NCI-H187 treated with DMSO at 0.1 percent for 48 hours (cell line): ENCODE data around the gene SAA2.
"Not testable (repeated sequence)": the region's sequence is repeated elsewhere in the genome, so short reads cannot be mapped to it uniquely, and the experiment has no call there.

Experiments used
- DNase-seq: peaks from one replicate; lab custom pipeline; 2025; lab: John Stamatoyannopoulos, UW

The SAA2 gene

GRCh38 chr11:18247191-18247581 lies 1.3 kb downstream of the SAA2 start:
- DNase-seq = not testable (repeated sequence)

- DNase-seq = not testable (repeated sequence)
These were observed 1.9 kb downstream of the SAA2 start for GRCh38 chr11:18246379-18247190.

GRCh38 chr11:18245396-18245795 lies 3.1 kb downstream of the SAA2 start:
- DNase-seq = no peak

- peak; percentile 36 for DNase-seq
These were observed 4.6 kb downstream of the SAA2 start for GRCh38 chr11:18243783-18244362.

GRCh38 chr11:18239655-18240054 lies 8.8 kb downstream of the SAA2 start:
- DNase-seq = no peak

- no peak for DNase-seq
These were observed 11.7 kb downstream of the SAA2 start, which contains the start of gene SAA4 for GRCh38 chr11:18236664-18237356. Gene SAA4 (minus strand): TSS chr11:18236802. CDS start chr11:18235926, 876 bp downstream.

GRCh38 chr11:18235394-18236334 lies 12.8 kb downstream of the SAA2 start:
- DNase-seq = peak; percentile 50

GRCh38 chr11:18233912-18234311 lies 14.6 kb downstream of the SAA2 start:
- DNase-seq = no peak

GRCh38 chr11:18230859-18231258 lies 17.6 kb downstream of the SAA2 start:
- no peak for DNase-seq

- DNase-seq = no peak
These were observed 19.0 kb downstream of the SAA2 start for GRCh38 chr11:18229501-18229900.

- DNase-seq = no peak
These were observed 22.6 kb downstream of the SAA2 start for GRCh38 chr11:18225913-18226312.

- DNase-seq = no peak
These were observed 24.7 kb downstream of the SAA2 start for GRCh38 chr11:18223591-18224387.

- DNase-seq = no peak
These were observed 25.6 kb downstream of the SAA2 start for GRCh38 chr11:18222814-18223421.

- no peak for DNase-seq
These were observed 27.1 kb downstream of the SAA2 start for GRCh38 chr11:18221274-18221876.

GRCh38 chr11:18209058-18209457 lies 39.4 kb downstream of the SAA2 start:
- no peak for DNase-seq

GRCh38 chr11:18204771-18205170 lies 43.7 kb downstream of the SAA2 start:
- DNase-seq = no peak

GRCh38 chr11:18204220-18204619 lies 44.2 kb downstream of the SAA2 start:
- no peak for DNase-seq

GRCh38 chr11:18203723-18204122 lies 44.7 kb downstream of the SAA2 start:
- DNase-seq = no peak

GRCh38 chr11:18197738-18198137 lies 50.7 kb downstream of the SAA2 start:
- not testable (repeated sequence) for DNase-seq

- DNase-seq = no peak
These were observed 51.9 kb downstream of the SAA2 start for GRCh38 chr11:18196532-18196931.
